ENCODE data around the gene PLXNA2.

GRCh38 chr1:208158640-208159554, 85.3 kb downstream of the PLXNA2 start:
- TF ChIP-seq, protein P1, sequence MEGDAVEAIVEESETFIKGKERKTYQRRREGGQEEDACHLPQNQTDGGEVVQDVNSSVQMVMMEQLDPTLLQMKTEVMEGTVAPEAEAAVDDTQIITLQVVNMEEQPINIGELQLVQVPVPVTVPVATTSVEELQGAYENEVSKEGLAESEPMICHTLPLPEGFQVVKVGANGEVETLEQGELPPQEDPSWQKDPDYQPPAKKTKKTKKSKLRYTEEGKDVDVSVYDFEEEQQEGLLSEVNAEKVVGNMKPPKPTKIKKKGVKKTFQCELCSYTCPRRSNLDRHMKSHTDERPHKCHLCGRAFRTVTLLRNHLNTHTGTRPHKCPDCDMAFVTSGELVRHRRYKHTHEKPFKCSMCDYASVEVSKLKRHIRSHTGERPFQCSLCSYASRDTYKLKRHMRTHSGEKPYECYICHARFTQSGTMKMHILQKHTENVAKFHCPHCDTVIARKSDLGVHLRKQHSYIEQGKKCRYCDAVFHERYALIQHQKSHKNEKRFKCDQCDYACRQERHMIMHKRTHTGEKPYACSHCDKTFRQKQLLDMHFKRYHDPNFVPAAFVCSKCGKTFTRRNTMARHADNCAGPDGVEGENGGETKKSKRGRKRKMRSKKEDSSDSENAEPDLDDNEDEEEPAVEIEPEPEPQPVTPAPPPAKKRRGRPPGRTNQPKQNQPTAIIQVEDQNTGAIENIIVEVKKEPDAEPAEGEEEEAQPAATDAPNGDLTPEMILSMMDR (IDR thresholded peaks at IDR 0.05): no peak
- TF ChIP-seq MAZ (IDR thresholded peaks at IDR 0.05; ENCODE audit: borderline replicate concordance, low read depth, low read length) (no peak), ELK1 (IDR thresholded peaks at IDR 0.05; ENCODE audit: low read depth, low read length) (no peak), EP300 (IDR thresholded peaks at IDR 0.05) (no peak), JUN (IDR thresholded peaks at IDR 0.05) (no peak), RAD21 (conservative IDR thresholded peaks at IDR 0.05 in 1 of 2, IDR thresholded peaks at IDR 0.05 in 1 of 2) (no peak), ZNF302 (CRISPR knock-in tag; IDR thresholded peaks at IDR 0.05) (no peak), MYC (IDR thresholded peaks at IDR 0.05; ENCODE audit: borderline replicate concordance, low read length) (no peak), POLR2A (IDR thresholded peaks at IDR 0.05; ENCODE audit: low read length) (no peak), RNF2 (IDR thresholded peaks at IDR 0.05; ENCODE audit: borderline replicate concordance, low read depth) (no peak), KDM1A (IDR thresholded peaks at IDR 0.05; ENCODE audit: low read depth) (no peak), PHF8 (IDR thresholded peaks at IDR 0.05; ENCODE audit: borderline replicate concordance, low read depth) (no peak)
- TF ChIP-seq, protein P2, sequence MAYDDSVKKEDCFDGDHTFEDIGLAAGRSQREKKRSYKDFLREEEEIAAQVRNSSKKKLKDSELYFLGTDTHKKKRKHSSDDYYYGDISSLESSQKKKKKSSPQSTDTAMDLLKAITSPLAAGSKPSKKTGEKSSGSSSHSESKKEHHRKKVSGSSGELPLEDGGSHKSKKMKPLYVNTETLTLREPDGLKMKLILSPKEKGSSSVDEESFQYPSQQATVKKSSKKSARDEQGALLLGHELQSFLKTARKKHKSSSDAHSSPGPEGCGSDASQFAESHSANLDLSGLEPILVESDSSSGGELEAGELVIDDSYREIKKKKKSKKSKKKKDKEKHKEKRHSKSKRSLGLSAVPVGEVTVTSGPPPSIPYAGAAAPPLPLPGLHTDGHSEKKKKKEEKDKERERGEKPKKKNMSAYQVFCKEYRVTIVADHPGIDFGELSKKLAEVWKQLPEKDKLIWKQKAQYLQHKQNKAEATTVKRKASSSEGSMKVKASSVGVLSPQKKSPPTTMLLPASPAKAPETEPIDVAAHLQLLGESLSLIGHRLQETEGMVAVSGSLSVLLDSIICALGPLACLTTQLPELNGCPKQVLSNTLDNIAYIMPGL (CRISPR knock-in tag; IDR thresholded peaks at IDR 0.05; ENCODE audit: borderline replicate concordance): no peak
- TF ChIP-seq, protein P3, sequence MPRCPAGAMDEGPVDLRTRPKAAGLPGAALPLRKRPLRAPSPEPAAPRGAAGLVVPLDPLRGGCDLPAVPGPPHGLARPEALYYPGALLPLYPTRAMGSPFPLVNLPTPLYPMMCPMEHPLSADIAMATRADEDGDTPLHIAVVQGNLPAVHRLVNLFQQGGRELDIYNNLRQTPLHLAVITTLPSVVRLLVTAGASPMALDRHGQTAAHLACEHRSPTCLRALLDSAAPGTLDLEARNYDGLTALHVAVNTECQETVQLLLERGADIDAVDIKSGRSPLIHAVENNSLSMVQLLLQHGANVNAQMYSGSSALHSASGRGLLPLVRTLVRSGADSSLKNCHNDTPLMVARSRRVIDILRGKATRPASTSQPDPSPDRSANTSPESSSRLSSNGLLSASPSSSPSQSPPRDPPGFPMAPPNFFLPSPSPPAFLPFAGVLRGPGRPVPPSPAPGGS (IDR thresholded peaks at IDR 0.05): no peak
